SIG-M5 treated with dmso at 0.1 percent for 504 hours (cell line): ENCODE results near the gene RNF144A.

ENCODE experiments used
- DNase-seq: peaks from one replicate; lab custom pipeline; 2025; ENCODE audit not compliant: unreplicated experiment; lab: John Stamatoyannopoulos, UW

The RNF144A gene

DNA sequence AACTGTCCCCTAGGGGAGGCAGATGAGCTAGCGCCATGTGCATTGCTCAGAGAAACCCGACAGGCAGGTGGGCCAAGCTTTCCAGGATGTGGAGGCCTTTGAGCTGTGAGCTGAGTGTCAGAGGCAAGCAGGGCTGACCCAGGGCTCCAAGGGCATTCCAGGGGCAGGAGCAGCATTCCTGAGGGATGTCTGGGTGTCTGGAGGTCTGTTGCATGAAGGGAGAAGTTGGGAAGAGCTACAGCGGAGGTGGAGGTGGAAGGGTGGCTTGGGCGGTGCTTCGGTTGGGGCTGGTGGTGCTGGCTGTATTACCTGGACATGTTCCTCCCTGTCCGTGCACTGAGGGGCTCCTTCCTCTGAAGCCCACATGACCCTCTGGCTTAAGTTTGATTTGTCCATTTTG is 102.8 kb downstream of the RNF144A start:
- no peak for DNase-seq

- DNase-seq: no peak
Observed at GRCh38 chr2:7020468-7020867, 103.3 kb downstream of the RNF144A start.

GRCh38 chr2:7020939-7021470 is 103.8 kb downstream of the RNF144A start:
- no peak for DNase-seq

- DNase-seq: no peak
Observed at GRCh38 chr2:7022492-7023385, 105.5 kb downstream of the RNF144A start.

DNA sequence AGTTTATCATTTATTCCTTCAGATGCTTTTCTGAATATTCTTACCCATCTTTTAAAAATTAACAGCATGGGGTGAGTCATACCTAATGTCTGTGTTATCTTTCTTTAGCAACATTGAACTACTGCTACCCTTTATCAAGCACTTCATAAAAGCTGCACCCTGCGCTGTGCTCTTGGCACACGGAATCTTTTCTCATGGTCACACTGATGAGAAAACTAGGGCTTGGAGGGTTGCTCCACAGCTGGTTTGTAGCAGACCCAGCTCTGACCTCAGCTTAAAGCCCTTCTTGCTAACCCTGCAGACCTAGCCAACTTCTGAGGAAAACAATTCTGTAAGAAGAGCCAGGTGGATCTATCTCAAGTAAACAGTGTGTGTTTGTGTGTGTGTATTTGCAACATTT is 106.3 kb downstream of the RNF144A start:
- DNase-seq: no peak

DNA sequence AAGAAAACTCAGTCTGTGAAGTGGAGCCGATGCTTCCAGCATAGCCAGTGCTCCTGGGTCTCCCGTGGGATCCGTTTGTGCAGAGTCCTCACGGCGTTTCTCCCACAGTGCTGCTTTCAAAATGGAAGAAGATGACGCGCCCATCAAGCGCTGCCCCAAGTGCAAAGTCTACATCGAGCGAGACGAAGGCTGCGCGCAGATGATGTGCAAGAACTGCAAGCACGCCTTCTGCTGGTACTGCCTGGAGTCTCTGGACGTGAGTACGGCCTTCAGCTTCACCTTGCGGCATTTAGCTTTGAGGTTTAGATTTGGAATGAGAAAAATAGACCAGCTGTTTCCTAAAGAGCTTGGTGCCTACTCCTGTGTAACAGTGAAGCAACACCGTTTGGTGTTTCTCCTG is 107.0 kb downstream of the RNF144A start:
- no peak for DNase-seq

- no peak for DNase-seq
Observed at GRCh38 chr2:7025082-7025481, 107.9 kb downstream of the RNF144A start.

DNA sequence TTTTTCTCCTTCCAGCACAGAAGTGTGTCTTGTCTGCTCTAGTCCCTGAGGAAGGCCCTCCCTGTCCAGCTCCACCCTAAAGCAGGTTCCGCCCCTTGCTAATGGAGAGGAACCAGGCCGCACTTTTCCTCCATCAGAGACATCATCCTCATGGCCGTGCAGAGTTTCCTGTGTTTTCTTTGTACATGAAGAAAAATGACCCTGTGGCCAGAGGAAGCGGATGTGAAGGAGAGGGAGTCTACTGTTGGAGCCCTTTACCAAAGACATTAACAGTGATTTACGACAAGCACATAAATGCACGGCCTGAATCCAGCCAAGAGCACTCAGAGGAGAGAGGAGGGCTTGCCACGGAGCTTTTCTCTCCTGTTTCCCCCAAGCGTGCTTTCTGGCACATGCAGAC is 109.5 kb downstream of the RNF144A start:
- no peak for DNase-seq

DNA sequence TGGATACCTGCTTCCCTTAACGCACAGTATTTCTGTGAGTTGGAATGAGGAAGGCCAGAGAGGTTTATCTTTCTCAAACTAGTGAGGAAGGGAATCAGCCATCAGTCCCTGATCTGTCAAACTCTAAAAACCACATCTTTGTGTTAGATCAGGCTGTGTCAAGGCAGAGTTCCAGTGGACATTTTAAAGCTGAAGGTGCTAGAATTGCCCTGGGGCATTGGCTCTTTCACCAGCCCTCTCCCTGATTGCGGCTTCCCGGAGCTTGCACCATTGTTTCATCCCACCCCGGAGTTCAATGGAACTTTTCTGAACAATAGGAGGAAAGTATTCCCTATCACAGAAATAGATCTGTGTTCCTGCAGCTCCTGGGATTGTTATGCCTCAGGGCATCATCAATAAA is 110.2 kb downstream of the RNF144A start:
- no peak for DNase-seq

- DNase-seq: no peak
Observed at GRCh38 chr2:7027956-7028655, 110.9 kb downstream of the RNF144A start.

DNA sequence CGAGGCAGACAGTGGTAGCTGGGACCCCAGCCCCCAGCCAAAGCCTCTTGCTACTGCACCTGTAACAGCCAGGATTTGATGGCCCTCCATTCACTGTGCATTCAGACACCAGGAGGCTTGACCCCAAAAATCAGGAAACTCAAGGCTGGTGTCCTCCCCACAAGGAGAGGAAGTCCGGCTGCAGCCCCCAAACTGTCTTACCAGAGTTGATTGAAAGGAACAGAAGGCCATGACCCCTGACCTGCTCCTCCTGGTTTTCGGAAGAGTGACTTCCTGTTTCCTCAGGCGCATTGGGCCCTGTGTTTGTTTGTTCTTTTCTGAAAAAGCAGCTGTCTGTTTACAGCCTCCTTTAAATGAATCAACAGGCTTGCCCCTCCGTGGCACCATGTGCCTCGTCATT is 111.6 kb downstream of the RNF144A start:
- no peak for DNase-seq

DNA sequence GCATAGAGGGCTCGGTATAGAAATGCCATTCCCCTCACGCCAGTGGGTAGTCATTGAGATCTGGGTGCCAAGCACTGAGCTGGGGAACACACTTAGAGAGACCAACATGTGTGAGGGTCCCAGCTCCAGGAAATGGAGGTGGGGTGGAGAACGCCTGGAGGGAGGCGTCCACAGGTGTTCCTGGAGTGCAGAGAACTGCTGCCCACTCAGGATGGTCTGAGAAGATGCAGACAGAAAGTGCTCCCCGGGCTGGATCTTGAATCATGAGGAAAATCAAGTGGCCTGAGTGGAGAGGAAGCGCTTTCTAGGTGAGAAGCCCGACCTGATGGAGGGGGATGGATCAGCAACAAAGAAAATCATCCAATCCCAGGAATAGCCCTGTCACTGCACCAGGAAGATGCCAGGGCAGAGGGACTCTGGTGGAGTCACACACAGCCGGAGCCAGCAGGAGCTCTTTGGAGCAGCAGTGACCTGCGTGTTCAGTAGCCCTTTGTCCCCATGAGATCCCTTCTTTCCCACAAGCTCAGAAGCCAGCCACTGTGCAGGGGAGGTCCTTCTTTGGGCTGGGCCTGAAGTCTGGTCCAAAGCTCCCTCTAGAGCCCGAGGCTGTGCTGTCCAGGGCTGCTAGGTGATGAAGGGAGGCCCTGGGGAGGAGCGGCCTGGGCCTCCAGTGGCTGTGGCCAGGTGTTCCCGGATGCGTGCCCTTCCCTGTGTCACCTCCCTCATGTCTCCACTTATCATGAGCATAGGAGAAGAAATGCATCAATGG is 112.3 kb downstream of the RNF144A start:
- DNase-seq: no peak

GRCh38 chr2:7030810-7031209 is 113.6 kb downstream of the RNF144A start:
- no peak for DNase-seq

DNA sequence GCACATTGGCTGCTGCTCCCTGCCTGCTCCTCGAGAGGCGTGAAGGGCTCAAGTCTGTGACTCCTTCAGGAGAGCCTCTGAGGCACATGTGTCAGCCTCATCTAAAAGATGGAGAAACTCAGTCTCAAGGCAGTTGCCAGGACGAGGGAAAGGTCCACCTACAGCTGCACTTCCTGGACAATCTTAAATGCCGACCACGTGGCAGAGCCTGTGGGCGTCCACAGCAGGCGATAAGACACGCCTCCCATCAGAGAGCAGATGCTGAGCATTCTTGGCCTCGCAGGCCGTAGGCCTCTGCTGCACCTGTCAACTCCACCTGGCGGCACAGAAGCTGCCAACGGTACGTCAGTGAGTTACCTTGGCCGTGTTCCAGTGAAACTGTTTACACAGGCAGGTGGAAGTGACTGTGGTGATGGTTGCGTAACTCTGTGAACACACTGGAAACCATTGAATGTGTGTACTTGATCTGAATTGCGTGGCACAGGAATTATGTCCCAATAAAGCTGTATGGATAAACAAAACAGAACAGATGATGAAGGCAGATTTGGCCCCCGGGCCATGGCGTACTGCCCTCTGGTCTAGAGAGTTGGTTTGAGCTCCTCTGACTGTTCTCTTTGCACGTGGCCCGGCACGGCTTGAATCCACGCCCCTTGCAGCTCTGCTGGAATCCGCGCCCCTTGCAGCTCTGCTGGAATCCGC is 114.5 kb downstream of the RNF144A start:
- DNase-seq: peak; percentile 75

DNA sequence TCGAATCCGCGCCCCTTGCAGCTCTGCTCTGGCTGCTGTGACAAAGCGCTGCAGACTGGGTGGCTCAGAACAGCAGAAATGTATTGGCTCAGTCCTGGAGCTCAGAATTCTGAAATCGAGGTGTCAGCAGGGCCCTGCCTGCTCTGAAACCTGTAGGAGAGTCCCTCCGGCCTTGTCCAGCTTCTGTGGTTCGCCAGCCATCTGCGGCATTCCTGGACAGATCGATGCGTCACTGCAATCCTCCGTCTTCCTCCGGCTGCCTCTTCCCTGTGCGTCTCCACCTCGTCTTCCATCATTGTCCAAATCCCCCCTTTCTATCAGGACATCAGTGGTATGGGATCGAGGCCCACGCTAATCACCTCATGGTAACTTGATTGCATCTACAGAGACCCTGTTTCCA is 115.2 kb downstream of the RNF144A start:
- DNase-seq: no peak

DNA sequence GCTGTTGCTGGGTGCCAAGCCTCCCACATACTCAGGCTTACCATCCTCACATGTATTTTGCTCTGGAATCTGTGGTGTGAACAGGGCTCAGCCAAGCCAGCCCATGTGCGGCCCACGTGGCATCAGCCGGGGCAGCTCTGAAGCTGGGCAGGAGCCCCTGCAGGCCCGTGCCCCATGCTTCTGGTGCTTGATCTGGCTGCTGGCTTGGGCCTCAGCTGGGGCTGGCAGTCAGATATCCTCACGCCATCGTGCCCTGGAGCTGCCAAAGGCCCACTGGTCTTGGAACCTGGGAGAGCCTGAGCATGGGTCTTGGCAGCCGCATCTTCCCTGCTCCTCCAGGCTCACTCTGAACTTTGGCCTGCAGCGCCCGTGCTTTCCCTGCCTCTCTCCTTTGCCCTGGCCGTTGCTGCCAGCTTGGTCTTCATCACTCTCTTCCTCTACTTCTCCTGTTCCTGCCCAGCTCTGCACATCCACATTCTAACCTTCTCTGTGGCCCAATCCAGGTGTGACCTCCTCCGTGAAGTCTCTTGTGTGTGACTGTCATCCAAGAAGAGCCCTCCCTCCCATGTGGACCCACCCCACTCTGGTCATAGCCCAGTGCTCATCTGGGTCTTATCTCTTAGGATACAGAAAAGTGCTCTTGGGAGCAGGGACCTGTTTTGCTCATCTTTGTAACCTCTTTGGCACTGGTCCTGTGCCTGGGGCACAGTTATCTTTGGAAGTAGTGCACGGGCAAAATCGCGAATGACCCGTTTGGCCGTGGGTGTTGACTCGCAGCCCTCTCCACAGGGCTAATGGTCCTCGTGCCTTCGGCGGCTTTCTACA is 116.1 kb downstream of the RNF144A start:
- DNase-seq: no peak

- DNase-seq: no peak
Observed at GRCh38 chr2:7034303-7034702, 117.1 kb downstream of the RNF144A start.

DNA sequence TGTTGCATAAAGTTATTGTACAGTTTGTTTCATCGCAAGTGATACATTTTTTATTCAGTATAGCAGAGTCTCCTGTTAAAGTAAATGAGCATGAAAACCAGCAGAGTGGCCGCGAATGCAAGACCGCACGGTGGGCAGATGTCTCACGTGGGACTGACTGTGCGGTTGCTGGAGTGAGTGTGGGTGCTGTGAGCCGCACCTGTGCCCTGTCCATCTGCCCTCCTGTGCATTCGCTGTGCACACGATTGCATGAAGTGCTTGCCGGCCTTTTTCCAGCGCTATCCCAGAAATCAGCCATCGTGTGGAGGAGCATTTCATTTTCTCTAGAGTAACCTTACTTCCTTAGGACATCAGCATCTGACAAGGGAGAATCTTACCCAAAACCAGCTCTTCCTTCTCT is 118.7 kb downstream of the RNF144A start:
- DNase-seq: no peak

GRCh38 chr2:7037340-7038333 is 120.4 kb downstream of the RNF144A start:
- peak; percentile 59 for DNase-seq
